ENCODE measurements around the gene WDHD1. TPM values are rescaled to one million over a fixed set of nuclear protein-coding genes. Genes with fewer than 3 reads are reported as not detected.
"Not testable (repeated sequence)": the region's sequence is repeated elsewhere in the genome, so short reads cannot be mapped to it uniquely, and the experiment has no call there.

WDHD1 gene
- total RNA-seq, 1 experiment from 2014 or later = 27.7 TPM

DNA sequence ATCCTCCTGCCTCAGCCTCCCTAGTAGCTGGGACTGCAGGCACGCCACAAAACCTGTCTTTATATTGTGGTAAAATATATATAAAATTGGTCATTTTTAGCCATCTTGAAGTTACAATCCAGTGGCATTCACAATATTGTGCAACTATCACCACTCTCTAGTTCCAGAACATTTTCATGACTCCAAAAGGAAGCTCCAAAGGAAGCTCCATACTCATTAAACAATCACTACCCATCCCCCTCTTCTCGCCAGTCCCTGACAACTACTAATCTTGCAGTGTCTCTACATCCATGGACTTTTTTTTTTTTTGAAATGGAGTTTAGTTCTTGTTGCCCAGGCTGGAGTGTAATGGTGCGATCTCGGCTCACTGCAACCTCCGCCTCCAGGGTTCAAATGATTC, 127.3 kb downstream of the WDHD1 start:
- H3K4me1 Mint-ChIP-seq (ENCODE audit: low read depth, unreplicated experiment) = no peaks in the 10 kb centered on the region
- CTCF ChIA-PET = no interaction called here
- TF ChIP-seq, protein P1, sequence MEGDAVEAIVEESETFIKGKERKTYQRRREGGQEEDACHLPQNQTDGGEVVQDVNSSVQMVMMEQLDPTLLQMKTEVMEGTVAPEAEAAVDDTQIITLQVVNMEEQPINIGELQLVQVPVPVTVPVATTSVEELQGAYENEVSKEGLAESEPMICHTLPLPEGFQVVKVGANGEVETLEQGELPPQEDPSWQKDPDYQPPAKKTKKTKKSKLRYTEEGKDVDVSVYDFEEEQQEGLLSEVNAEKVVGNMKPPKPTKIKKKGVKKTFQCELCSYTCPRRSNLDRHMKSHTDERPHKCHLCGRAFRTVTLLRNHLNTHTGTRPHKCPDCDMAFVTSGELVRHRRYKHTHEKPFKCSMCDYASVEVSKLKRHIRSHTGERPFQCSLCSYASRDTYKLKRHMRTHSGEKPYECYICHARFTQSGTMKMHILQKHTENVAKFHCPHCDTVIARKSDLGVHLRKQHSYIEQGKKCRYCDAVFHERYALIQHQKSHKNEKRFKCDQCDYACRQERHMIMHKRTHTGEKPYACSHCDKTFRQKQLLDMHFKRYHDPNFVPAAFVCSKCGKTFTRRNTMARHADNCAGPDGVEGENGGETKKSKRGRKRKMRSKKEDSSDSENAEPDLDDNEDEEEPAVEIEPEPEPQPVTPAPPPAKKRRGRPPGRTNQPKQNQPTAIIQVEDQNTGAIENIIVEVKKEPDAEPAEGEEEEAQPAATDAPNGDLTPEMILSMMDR (IDR thresholded peaks at IDR 0.05; ENCODE audit: unreplicated experiment) = no peak
- DNase-seq = no peak
- H3K4me3 Mint-ChIP-seq (ENCODE audit: low read depth, unreplicated experiment) = no peak overlapping the region
- BruUV-seq (replicated peaks) = no TSS peak
- H3K36me3 Mint-ChIP-seq (ENCODE audit: insufficient read depth, unreplicated experiment) = peaks cover 23% of the 10 kb centered on the region
- intact Hi-C loops (cut with micrococcal nuclease; ENCODE audit: unreplicated experiment) = no loop called here
- no peaks in the 10 kb centered on the region for H3K9me3 Mint-ChIP-seq (ENCODE audit: low read depth, unreplicated experiment)
- no peak overlapping the region for H3K27ac Mint-ChIP-seq (ENCODE audit: unreplicated experiment)
- no peaks in the 10 kb centered on the region for H3K27me3 Mint-ChIP-seq (ENCODE audit: unreplicated experiment)

DNA sequence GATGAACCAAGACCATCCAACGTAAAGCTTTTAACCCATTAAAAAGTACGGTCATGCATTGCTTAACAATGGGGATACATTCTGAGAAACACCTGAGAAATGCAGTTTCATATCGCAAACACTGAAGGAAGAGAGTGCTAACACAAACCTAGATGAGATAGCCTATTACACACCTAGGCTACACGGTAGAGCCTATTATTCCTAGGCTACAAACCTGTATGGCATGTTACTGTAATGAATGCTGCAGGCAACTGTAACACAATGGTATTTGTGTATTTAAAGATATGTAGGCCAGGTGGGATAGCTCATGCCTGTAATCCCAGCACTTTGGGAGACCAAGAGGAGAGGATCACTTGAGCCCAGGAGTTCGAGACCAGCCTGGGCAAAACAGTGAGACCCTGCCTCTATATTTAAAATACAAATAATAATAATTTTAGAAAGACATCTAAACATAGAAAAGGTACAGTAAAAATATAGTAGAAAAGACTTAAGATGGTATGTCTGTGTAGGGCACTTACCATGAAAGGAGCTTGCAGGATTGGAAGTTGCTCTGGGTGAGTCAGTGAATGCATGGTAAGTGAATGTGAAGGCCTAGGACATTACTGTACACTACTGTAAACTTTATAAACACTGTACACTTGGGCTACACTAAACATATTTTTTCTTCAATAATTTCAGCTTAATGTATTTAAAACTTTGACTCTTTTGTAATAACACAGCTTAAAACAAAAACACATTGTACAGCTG, 128.9 kb downstream of the WDHD1 start:
- intact Hi-C loops (cut with micrococcal nuclease; ENCODE audit: unreplicated experiment); H3K4me3 Mint-ChIP-seq (ENCODE audit: low read depth, unreplicated experiment); CTCF ChIA-PET; H3K27ac Mint-ChIP-seq (ENCODE audit: unreplicated experiment); H3K4me1 Mint-ChIP-seq (ENCODE audit: low read depth, unreplicated experiment); H3K9me3 Mint-ChIP-seq (ENCODE audit: low read depth, unreplicated experiment); BruUV-seq (replicated peaks); H3K27me3 Mint-ChIP-seq (ENCODE audit: unreplicated experiment); DNase-seq: not testable (repeated sequence)
- H3K36me3 Mint-ChIP-seq (ENCODE audit: insufficient read depth, unreplicated experiment) = peaks cover 19% of the 10 kb centered on the region

DNA sequence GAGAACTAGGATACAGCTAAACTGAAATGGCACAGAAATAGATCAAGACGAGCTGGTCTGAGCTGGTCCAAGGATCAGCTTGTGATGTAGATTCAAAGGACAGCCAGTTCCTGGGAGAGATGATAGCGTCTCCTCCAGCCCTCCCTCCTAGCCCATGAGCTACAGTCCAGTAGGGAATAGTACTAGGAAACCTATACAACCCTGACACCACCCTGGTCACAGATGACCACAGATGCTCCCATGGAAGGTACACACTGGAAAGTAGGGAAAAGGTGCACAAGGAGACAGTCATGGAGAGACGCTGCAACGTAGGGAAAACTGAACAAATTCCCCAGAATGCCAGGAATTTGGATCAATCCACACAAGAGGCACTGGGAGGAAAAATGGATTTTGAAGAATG, 131.2 kb downstream of the WDHD1 start:
- intact Hi-C loops (cut with micrococcal nuclease; ENCODE audit: unreplicated experiment) = no loop called here
- H3K27me3 Mint-ChIP-seq (ENCODE audit: unreplicated experiment) = no peaks in the 10 kb centered on the region

DNA sequence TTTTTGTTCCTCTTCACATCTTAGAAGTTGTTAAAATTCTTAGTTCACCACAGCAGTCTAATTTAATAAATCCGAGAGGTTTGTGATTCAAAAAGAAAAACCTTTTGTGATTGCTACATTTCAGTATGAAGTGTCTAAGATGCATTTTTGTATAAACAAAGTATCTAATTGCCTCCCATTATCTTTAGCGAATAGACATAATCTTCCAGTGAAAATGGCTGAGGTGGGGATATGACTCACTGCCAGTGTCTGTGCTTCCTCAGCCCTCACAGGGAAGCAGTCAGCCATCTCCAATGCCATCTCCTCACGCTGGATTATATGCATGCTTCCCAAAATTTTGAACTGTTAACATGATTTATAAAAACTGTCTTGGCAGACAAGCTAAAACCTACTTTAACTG, 131.9 kb downstream of the WDHD1 start:
- Mint-ChIP-seq H3K36me3 (ENCODE audit: insufficient read depth, unreplicated experiment) (no peaks in the 10 kb centered on the region), H3K4me1 (ENCODE audit: low read depth, unreplicated experiment) (no peaks in the 10 kb centered on the region), H3K27me3 (ENCODE audit: unreplicated experiment) (no peaks in the 10 kb centered on the region), H3K4me3 (ENCODE audit: low read depth, unreplicated experiment) (no peak overlapping the region), H3K27ac (ENCODE audit: unreplicated experiment) (no peak overlapping the region), H3K9me3 (ENCODE audit: low read depth, unreplicated experiment) (no peaks in the 10 kb centered on the region)
- TF ChIP-seq, protein P1 (IDR thresholded peaks at IDR 0.05; ENCODE audit: unreplicated experiment) = no peak
- intact Hi-C loops (cut with micrococcal nuclease; ENCODE audit: unreplicated experiment) = loop anchor here (5.0 kb wide), 1 partner anchor 333 kb away; no protein-coding TSS in a partner anchor
- CTCF ChIA-PET = no interaction called here
- no TSS peak for BruUV-seq (replicated peaks)
- DNase-seq = no peak

More for the DNA sequence above, 131.2 kb downstream of the WDHD1 start:
- Mint-ChIP-seq H3K4me3 (ENCODE audit: low read depth, unreplicated experiment) (no peak overlapping the region), H3K9me3 (ENCODE audit: low read depth, unreplicated experiment) (no peaks in the 10 kb centered on the region), H3K4me1 (ENCODE audit: low read depth, unreplicated experiment) (no peaks in the 10 kb centered on the region), H3K36me3 (ENCODE audit: insufficient read depth, unreplicated experiment) (no peaks in the 10 kb centered on the region), H3K27ac (ENCODE audit: unreplicated experiment) (no peak overlapping the region)
- TF ChIP-seq, protein P1 (IDR thresholded peaks at IDR 0.05; ENCODE audit: unreplicated experiment) = no peak
- CTCF ChIA-PET = no interaction called here
- BruUV-seq (replicated peaks) = no TSS peak
- DNase-seq = no peak

DNA sequence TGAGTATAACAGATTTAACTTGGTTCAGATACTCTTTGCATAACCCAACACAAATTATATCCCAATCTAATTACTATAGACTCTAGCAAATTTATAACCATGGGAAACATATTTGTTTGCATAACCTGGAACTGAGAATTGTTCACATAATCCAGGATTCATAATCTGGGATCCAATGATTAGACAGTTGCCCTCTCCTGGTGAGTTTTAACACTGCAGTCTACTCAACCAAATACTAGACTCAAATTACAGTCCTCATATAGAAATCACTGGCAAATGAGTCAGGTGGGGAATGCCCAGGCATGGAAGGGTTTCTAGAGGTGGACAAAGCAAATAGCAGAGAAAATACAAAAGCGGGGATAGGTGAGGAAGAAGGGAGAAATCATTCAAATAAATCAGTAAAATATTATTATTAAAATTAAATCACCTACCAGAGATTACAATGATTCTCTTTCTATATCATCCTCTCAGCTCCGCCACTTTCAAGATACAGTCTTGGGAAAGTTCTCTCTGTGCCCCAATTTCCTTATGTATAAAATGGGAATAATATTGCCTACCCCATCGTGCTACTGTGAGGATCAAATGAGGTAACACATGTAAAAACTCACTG, 133.6 kb downstream of the WDHD1 start:
- CTCF ChIA-PET = no interaction called here
- Mint-ChIP-seq H3K27me3 (ENCODE audit: unreplicated experiment) (no peaks in the 10 kb centered on the region), H3K36me3 (ENCODE audit: insufficient read depth, unreplicated experiment) (no peaks in the 10 kb centered on the region), H3K4me3 (ENCODE audit: low read depth, unreplicated experiment) (no peak overlapping the region), H3K9me3 (ENCODE audit: low read depth, unreplicated experiment) (no peaks in the 10 kb centered on the region), H3K4me1 (ENCODE audit: low read depth, unreplicated experiment) (no peaks in the 10 kb centered on the region), H3K27ac (ENCODE audit: unreplicated experiment) (no peak overlapping the region)
- DNase-seq = peak; percentile 49
- no TSS peak for BruUV-seq (replicated peaks)
- TF ChIP-seq, protein P1 (IDR thresholded peaks at IDR 0.05; ENCODE audit: unreplicated experiment) = peak; percentile 51
- intact Hi-C loops (cut with micrococcal nuclease; ENCODE audit: unreplicated experiment) = loop anchor here (5.0 kb wide), 1 partner anchor 331 kb away; no protein-coding TSS in a partner anchor
